ENCODE data around the gene RPS18. TPM values are rescaled to one million over a fixed set of nuclear protein-coding genes. Genes with fewer than 3 reads are reported as not detected.
A peak's percentile ranks its signal among the peaks of the same experiment; 100 is the strongest.

Gene RPS18
- total and polyA plus RNA-seq, 2 of the 13 experiments (the other 11 are each of a cell fraction or from before 2014, with no cell fraction given): 3,896 to 5,806 TPM

DNA sequence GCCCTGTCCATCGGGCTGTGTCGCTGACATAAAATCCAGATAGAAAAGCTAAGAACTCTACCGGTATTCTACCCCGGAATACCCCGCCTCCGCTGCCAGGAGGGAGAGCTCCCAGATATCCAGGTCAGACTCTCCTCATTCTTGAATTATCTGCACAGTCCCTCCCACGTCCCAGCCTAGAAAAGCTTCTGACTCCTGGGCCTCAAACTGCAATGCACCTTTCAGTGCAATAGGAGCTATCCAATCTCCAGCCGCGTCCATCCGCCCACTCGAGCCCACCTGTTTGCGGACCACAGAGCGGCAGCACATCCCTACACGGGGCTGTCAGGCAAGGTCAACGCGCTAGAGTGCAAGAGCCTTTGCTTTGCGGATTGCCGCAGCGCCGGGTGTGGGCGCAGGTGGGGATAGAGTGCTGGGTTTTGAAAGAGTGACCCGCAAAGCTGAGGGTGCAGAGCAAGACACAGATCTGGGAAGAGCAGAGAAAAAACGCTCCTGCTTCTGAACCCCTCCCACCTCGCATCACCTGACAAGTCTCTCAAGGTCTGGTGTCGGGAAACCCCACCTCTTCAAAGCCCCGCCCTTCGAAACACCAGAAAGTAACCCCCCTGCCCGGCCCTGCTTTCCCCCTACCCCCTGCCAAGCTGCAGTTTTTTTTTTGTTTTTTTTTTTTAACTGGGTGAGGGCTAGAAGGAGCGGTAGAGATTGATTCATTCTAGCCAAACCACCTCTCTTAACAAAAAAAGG, 40.7 kb downstream of the RPS18 start (continued):
- no peak for TF ChIP-seq THAP8 (CRISPR knock-in tag; IDR thresholded peaks at IDR 0.05; ENCODE audit: borderline replicate concordance)
- no peak for TF ChIP-seq ZNF800 (CRISPR knock-in tag; IDR thresholded peaks at IDR 0.05)
- 0 out of 2 replicates have a peak, but pooled peaks have one; percentile 33 for TF ChIP-seq ZNF510 (CRISPR knock-in tag; IDR thresholded peaks at IDR 0.05; ENCODE audit: low read depth)
- no peak for TF ChIP-seq ZSCAN9 (CRISPR knock-in tag; IDR thresholded peaks at IDR 0.05; ENCODE audit: borderline replicate concordance)
- no peak for TF ChIP-seq NAIF1 (CRISPR knock-in tag; IDR thresholded peaks at IDR 0.05; ENCODE audit: borderline replicate concordance)
- no peak for TF ChIP-seq ZNF275 (CRISPR knock-in tag; IDR thresholded peaks at IDR 0.05; ENCODE audit: borderline replicate concordance)
- TF ChIP-seq NFKBIZ (CRISPR knock-in tag; IDR thresholded peaks at IDR 0.05): 0 out of 2 replicates have a peak, but pooled peaks have one; percentile 37
- peak in 1 of 2 experiments; percentile 26; a peak in 1 of 4 replicates for TF ChIP-seq EP300 (IDR thresholded peaks at IDR 0.05; ENCODE audit: low read depth in 2 of 2, low read length in 2 of 2)
- no peak for TF ChIP-seq EP300 (CRISPR knock-in tag; IDR thresholded peaks at IDR 0.05; ENCODE audit: borderline replicate concordance)
- TF ChIP-seq ZNF230 (CRISPR knock-in tag; IDR thresholded peaks at IDR 0.05): no peak
- peak; percentile 12; the same call in 1 of the 2 replicates for TF ChIP-seq NFYC (CRISPR knock-in tag; IDR thresholded peaks at IDR 0.05)
- peak; percentile 80; the same call in 1 of the 2 replicates for TF ChIP-seq ZNF205 (CRISPR knock-in tag; IDR thresholded peaks at IDR 0.05)
- TF ChIP-seq MIER3 (CRISPR knock-in tag; IDR thresholded peaks at IDR 0.05; ENCODE audit: borderline replicate concordance): peak; percentile 34; the same call in 1 of the 2 replicates
- TF ChIP-seq, protein P1, sequence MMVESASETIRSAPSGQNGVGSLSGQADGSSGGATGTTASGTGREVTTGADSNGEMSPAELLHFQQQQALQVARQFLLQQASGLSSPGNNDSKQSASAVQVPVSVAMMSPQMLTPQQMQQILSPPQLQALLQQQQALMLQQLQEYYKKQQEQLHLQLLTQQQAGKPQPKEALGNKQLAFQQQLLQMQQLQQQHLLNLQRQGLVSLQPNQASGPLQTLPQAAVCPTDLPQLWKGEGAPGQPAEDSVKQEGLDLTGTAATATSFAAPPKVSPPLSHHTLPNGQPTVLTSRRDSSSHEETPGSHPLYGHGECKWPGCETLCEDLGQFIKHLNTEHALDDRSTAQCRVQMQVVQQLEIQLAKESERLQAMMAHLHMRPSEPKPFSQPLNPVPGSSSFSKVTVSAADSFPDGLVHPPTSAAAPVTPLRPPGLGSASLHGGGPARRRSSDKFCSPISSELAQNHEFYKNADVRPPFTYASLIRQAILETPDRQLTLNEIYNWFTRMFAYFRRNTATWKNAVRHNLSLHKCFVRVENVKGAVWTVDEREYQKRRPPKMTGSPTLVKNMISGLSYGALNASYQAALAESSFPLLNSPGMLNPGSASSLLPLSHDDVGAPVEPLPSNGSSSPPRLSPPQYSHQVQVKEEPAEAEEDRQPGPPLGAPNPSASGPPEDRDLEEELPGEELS (CRISPR knock-in tag; IDR thresholded peaks at IDR 0.05): peak; percentile 39; the same call in 1 of the 2 replicates
- peak; percentile 48; the same call in 1 of the 2 replicates for TF ChIP-seq ELF3 (CRISPR knock-in tag; IDR thresholded peaks at IDR 0.05)
- peak; percentile 51; the same call in 1 of the 3 replicates for TF ChIP-seq MXI1 (IDR thresholded peaks at IDR 0.05; ENCODE audit: borderline replicate concordance, low read depth, low read length)
- peak; percentile 73 for TF ChIP-seq HOXA5 (CRISPR knock-in tag; IDR thresholded peaks at IDR 0.05)
- TF ChIP-seq PRDM15 (CRISPR knock-in tag; IDR thresholded peaks at IDR 0.05): peak; percentile 50
- peak in 1 of 2 experiments; percentile 75; a peak in 2 of 4 replicates for TF ChIP-seq KLF16 (CRISPR knock-in tag; IDR thresholded peaks at IDR 0.05)

All from HepG2 (cell line).